Uterus (tissue), 4 donors: ENCODE data around the gene HECTD1. TPM values are rescaled to one million over a fixed set of nuclear protein-coding genes. Genes with fewer than 3 reads are reported as not detected.
"Not testable (repeated sequence)": the region's sequence is repeated elsewhere in the genome, so short reads cannot be mapped to it uniquely, and the experiment has no call there.

Source experiments
- DNase-seq, 2 donors: peaks; one replicate each; pipeline ENCODE4 v3.0.0-alpha.2; 2019 to 2020
- H3K27ac ChIP-seq, 2 donors: fragments of 200-600 bp; sonication (generic); 1 replicate in 1 of 2; 2 replicates in 1 of 2; pipeline ENCODE4 v1.5.1; 2016 to 2018
- H3K27me3 ChIP-seq, 2 donors: fragments of 200-600 bp; sonication (generic); one replicate each; pipeline ENCODE4 v1.5.1; 2018 to 2019; ENCODE audit warnings: control low read depth in 1 of 2
- H3K36me3 ChIP-seq, 2 donors: fragments of 200-600 bp; sonication (generic); one replicate each; pipeline ENCODE4 v1.5.1; 2019; ENCODE audit warnings: control low read depth in 1 of 2
- H3K4me1 ChIP-seq, 2 donors: fragments of 200-600 bp; sonication (generic); one replicate each; pipeline ENCODE4 v1.5.1; 2018 to 2019; ENCODE audit warnings: control low read depth in 1 of 2
- H3K4me3 ChIP-seq, 2 donors: fragments of 200-600 bp; sonication (generic); 1 replicate in 1 of 2; 2 replicates in 1 of 2; pipeline ENCODE4 v1.5.1; 2018 to 2019; ENCODE audit warnings: mild to moderate bottlenecking in 1 of 2
- H3K9me3 ChIP-seq, 2 donors: fragments of 200-600 bp; sonication (generic); one replicate each; pipeline ENCODE4 v1.5.1; 2019; ENCODE audit warnings: control low read depth in 1 of 2
- POLR2A ChIP-seq, 2 donors: fragments of 450-650 bp; IDR thresholded peaks; one replicate each; pipeline ENCODE4 v1.6.1; 2016; ENCODE audit warnings: antibody characterized with exemption in 2 of 2, mild to moderate bottlenecking in 1 of 2, moderate library complexity in 1 of 2
- intact Hi-C: fragments of 100-400 bp; cut with DNase I; formaldehyde crosslinking; loops from one replicate; pipeline ENCODE4 v1.15.1; 2023; ENCODE audit warnings: low total_unique reads
- total RNA-seq, 4 donors: library from RNA; depleted of rRNA in 3 of 4; stranded (reverse); fragments of >200 nt in 3 of 4; gene quantifications; one replicate each; pipeline versions ENCODE4 v1.1.0 to v1.2.4, GENCODE V29; 2014 to 2023
- TF ChIP-seq, protein P1 (sequence below), 4 experiments: fragments of 200-600 bp in 2 of 4; fragments of 450-650 bp in 2 of 4; sonication (generic) in 2 of 4; IDR thresholded peaks; one replicate each; pipeline ENCODE4 v1.5.1; 2016 to 2019; ENCODE audit warnings: antibody characterized with exemption in 4 of 4, mild to moderate bottlenecking in 2 of 4, moderate library complexity in 1 of 4
- donor health status: DM: yes; HTN: yes; CAD: no.

HECTD1 gene
- 100 to 1,000 TPM in 3 of 4 donors, 10 to 100 TPM in 1; 99.4 to 434 (median 307) TPM for total RNA-seq

DNA sequence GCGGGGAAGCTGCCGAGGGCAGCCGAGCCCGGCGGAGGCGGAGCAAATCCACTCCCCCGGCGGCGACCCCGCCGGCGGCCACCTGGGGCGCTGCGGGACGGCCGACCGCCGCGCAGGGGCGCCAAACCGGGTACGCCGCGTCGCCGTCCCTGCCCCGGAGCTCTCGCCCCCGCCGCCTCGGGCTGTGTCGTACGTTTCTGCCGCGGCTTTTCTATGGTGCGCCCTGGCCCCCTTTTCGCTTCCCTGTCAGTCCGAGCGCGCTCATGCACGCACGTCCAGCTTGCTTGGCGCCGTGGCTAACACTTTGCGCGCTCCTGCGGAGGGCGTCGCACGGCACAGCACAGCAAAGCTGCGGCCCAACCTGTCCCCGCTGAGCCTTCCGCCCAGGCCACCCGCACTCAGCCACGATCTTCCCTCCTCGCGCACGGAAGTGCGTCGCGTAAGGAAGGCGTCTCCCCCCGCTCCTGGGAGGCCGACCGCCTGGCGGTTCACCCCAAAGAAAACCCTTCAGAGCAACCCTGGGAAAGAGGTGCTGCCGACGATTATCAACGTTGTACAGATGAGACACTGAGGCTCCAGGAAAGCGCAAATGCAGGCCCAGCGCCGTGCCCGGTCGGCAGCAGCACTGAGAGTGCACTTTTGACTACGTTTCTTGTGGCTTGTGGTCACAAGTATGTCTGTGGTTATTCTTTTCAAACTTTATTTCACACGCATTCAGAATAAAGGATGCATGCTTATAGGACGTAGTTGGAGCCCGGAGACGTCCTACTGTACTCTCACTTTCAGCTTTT is at the start of gene HECTD1:
Gene HECTD1, minus strand, starts transcription at position 39 of the 791 bp plus-strand sequence. CDS start 1,857 bp downstream, outside the sequence.
- Histone ChIP-seq H3K9me3 (no peaks in the 10 kb centered on the region), H3K36me3 (no peaks in the 10 kb centered on the region), H3K4me3 (peak within 1 kb of the TSS; percentile 67 to 76), H3K4me1 (no peaks in the 10 kb centered on the region), H3K27me3 (no peaks in the 10 kb centered on the region), H3K27ac (peak within 1 kb of the TSS; percentile 97 to 98)
- peak in 1 of 2 donors; percentile 92 for DNase-seq
- intact Hi-C loops = no loop called here
- TF ChIP-seq, protein P1, sequence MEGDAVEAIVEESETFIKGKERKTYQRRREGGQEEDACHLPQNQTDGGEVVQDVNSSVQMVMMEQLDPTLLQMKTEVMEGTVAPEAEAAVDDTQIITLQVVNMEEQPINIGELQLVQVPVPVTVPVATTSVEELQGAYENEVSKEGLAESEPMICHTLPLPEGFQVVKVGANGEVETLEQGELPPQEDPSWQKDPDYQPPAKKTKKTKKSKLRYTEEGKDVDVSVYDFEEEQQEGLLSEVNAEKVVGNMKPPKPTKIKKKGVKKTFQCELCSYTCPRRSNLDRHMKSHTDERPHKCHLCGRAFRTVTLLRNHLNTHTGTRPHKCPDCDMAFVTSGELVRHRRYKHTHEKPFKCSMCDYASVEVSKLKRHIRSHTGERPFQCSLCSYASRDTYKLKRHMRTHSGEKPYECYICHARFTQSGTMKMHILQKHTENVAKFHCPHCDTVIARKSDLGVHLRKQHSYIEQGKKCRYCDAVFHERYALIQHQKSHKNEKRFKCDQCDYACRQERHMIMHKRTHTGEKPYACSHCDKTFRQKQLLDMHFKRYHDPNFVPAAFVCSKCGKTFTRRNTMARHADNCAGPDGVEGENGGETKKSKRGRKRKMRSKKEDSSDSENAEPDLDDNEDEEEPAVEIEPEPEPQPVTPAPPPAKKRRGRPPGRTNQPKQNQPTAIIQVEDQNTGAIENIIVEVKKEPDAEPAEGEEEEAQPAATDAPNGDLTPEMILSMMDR (IDR thresholded peaks at IDR 0.05) = peak; percentile 33 to 94 (median 84)
- TF ChIP-seq POLR2A (IDR thresholded peaks at IDR 0.05) = peak in 1 of 2 donors; percentile 60

DNA sequence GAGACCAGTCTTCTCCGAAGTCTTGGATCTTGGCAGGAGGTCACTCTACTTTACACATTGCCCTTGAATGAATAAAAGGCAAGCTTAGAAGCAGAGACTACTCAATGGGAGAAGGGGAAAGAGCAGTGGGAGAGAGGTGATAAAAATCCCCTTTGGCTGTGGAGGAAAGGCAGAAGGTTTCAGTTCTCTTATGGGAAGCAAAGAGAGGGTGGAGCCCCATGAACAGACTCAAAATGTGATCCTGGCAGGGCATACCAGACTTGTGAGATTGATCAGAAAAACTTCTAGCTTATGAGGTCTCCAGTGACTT is 49.6 kb upstream of the HECTD1 start:
- intact Hi-C loops = no loop called here
- H3K4me3 ChIP-seq = no peak overlapping the region
- no peaks in the 10 kb centered on the region for H3K4me1 ChIP-seq
- H3K27me3 ChIP-seq = no peaks in the 10 kb centered on the region
- H3K36me3 ChIP-seq = no peaks in the 10 kb centered on the region
- no peak overlapping the region for H3K27ac ChIP-seq
- TF ChIP-seq, protein P1 (IDR thresholded peaks at IDR 0.05) = no peak
- no peak for TF ChIP-seq POLR2A (IDR thresholded peaks at IDR 0.05)
- no peak for DNase-seq
- no peaks in the 10 kb centered on the region for H3K9me3 ChIP-seq

DNA sequence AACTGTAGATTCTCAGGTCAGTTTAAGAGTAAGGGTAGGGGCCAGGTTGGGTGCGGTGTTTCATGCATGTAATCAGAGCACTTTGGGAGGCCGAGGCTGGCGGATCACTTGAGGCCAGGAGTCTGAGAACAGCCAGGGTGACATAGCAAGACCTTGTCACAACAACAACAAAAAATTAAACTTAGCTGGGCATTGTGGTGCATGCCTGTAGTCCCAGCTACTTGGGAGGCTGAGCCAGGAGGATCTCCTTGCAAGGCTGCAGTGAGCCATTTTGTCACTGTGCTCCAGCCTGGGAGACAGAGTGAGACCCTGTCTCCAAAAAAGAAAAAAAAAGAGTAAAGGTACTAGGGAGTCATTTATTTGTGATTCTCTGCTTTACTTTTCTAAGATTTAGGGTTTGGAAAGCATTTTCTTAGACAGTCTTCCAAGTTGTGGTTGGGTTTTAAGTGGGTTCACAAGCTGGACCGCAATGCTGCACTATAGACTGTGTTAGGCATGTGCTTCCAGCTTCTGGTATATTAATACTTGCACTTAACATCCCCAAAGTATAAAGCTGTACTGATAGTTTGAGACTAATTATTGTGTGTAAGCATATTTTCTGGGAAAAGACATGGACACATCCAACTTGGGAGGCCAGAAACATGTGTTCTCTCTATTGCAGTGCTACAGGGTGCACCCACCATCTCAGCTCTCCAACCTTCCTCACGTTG is 49.1 kb upstream of the HECTD1 start:
- Histone ChIP-seq H3K4me3 (no peak overlapping the region), H3K27me3 (no peaks in the 10 kb centered on the region), H3K36me3 (no peaks in the 10 kb centered on the region), H3K27ac (no peak overlapping the region), H3K9me3 (no peaks in the 10 kb centered on the region), H3K4me1 (no peaks in the 10 kb centered on the region)
- TF ChIP-seq, protein P1 (IDR thresholded peaks at IDR 0.05) = no peak
- no peak for TF ChIP-seq POLR2A (IDR thresholded peaks at IDR 0.05)
- intact Hi-C loops = no loop called here
- no peak for DNase-seq

DNA sequence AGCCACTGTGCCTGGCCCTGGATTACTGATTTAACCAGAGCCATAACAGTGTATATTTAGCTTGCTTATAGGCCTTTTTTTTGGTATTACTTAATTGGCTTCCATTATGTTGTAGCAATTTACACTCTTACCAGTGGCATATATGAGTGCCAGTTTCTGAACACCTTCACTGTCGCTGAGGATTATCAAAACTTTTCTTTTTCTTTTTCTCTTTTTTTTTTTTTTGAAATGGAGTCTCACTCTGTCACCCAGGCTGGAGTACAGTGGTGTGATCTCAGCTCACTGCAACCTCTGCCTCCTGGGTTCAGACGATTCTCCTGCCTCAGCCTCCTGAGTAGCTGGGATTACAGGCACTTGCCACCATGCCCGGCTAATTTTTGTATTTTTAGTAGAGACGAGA is 48.3 kb upstream of the HECTD1 start:
- H3K4me3 ChIP-seq, H3K27ac ChIP-seq, H3K27me3 ChIP-seq, intact Hi-C loops, H3K9me3 ChIP-seq, H3K4me1 ChIP-seq, H3K36me3 ChIP-seq, DNase-seq: not testable (repeated sequence)

DNA sequence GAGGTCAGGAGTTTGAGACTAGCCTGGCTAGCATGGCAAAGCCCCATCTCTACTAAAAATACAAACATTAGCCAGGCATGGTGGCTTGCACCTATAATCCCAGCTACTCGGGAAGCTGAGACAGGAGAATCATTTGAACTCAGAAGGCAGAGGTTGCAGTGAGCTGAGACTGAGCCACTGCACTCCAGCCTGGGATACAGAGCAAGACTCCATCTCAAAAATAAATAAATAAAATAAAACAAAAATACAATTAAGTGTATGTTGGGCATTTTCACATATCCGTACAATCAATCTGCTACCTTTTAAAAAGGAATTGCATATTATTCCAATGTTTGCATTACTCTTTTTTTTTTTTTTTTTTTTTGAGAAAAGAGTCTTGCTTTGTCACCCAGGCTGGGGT is 47.7 kb upstream of the HECTD1 start:
- intact Hi-C loops = no loop called here
- Histone ChIP-seq H3K27ac (no peak overlapping the region), H3K4me3 (no peak overlapping the region), H3K36me3 (no peaks in the 10 kb centered on the region), H3K27me3 (no peaks in the 10 kb centered on the region), H3K9me3 (no peaks in the 10 kb centered on the region), H3K4me1 (no peaks in the 10 kb centered on the region)
- TF ChIP-seq, protein P1 (IDR thresholded peaks at IDR 0.05) = no peak
- no peak for TF ChIP-seq POLR2A (IDR thresholded peaks at IDR 0.05)
- no peak for DNase-seq
